ENCODE results near the gene SHISA9.

Gene SHISA9

GRCh38 chr16:12994402-12994801, 93.0 kb downstream of the SHISA9 start:
- no peak for TF ChIP-seq ZFX (IDR thresholded peaks at IDR 0.05; ENCODE audit: borderline replicate concordance)
- TF ChIP-seq, protein P1, sequence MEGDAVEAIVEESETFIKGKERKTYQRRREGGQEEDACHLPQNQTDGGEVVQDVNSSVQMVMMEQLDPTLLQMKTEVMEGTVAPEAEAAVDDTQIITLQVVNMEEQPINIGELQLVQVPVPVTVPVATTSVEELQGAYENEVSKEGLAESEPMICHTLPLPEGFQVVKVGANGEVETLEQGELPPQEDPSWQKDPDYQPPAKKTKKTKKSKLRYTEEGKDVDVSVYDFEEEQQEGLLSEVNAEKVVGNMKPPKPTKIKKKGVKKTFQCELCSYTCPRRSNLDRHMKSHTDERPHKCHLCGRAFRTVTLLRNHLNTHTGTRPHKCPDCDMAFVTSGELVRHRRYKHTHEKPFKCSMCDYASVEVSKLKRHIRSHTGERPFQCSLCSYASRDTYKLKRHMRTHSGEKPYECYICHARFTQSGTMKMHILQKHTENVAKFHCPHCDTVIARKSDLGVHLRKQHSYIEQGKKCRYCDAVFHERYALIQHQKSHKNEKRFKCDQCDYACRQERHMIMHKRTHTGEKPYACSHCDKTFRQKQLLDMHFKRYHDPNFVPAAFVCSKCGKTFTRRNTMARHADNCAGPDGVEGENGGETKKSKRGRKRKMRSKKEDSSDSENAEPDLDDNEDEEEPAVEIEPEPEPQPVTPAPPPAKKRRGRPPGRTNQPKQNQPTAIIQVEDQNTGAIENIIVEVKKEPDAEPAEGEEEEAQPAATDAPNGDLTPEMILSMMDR (IDR thresholded peaks at IDR 0.05), result no peak

DNA sequence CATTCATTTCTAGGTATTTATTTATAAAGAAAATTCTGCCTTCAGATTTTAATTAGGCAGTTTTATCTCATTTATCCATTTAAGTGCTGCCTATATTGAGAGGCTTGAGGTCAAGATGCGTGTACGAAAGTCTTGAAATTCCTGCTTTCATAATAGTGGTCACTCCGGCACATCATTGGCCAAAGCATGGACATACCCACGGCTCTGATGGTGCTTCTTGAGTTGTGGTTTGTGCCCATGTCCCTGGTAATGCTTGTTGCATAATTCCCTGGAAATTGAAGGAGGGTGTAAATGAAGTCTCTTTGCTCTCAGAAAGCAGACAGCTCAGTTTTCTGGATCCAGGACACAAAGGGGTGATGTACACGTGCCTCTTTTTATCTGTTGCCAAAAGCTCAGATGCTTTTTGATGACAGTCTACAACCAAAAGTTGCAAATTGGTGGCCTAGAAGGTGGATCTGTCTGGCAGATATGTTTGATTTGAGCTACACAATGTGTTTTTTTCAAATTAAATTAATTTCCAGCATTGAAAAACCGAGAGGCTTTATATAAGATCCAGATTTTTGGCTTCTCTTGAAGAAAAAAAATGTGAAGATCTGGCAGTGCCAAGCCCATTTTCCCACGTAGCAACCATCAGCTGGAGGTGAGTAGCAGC, 94.4 kb downstream of the SHISA9 start:
- no peak overlapping the region for H3K27ac ChIP-seq
- TF ChIP-seq ZFX (IDR thresholded peaks at IDR 0.05; ENCODE audit: borderline replicate concordance), result no peak
- TF ChIP-seq, protein P1 (IDR thresholded peaks at IDR 0.05), result no peak

More at GRCh38 chr16:12994402-12994801, 93.0 kb downstream of the SHISA9 start:
- no peak overlapping the region for H3K27ac ChIP-seq

- H3K27ac ChIP-seq, result no peak overlapping the region
- no peak for TF ChIP-seq ZFX (IDR thresholded peaks at IDR 0.05; ENCODE audit: borderline replicate concordance)
- TF ChIP-seq, protein P1 (IDR thresholded peaks at IDR 0.05), result no peak
Observed at GRCh38 chr16:12998361-12999085, 97.1 kb downstream of the SHISA9 start.

- no peak for TF ChIP-seq ZFX (IDR thresholded peaks at IDR 0.05; ENCODE audit: borderline replicate concordance)
- TF ChIP-seq, protein P1 (IDR thresholded peaks at IDR 0.05), result no peak
- H3K27ac ChIP-seq, result no peak overlapping the region
Observed at GRCh38 chr16:12999368-12999767, 98.0 kb downstream of the SHISA9 start.

DNA sequence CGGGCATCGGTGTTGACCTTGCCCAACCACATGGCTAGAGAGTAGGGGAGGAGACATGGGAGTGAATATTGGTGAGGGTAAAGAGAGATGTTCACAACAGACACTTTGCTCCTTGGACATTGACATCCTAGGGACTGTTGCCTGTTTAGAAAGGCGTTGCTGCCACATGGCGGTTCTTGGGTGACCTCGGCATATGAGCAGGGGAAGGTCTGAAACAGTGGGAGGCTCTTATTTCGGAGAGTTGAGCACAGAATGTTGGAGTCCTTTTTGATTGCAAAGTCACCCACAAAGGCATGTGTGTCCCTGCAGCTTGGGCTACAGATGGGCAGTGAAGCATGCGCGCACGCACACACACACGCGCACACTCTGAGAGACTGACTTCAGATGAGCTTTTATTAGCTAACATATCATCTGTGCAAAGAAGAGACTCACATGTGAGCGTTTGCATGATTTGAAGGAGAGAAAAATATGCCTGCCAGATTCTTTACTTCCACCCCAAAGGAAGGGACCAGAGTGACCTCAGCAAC, 104.4 kb downstream of the SHISA9 start:
- TF ChIP-seq ZFX (IDR thresholded peaks at IDR 0.05; ENCODE audit: borderline replicate concordance), result no peak
- TF ChIP-seq, protein P1 (IDR thresholded peaks at IDR 0.05), result no peak
- no peak overlapping the region for H3K27ac ChIP-seq

GRCh38 chr16:13012601-13013000, 111.2 kb downstream of the SHISA9 start:
- H3K27ac ChIP-seq, result no peak overlapping the region
- no peak for TF ChIP-seq ZFX (IDR thresholded peaks at IDR 0.05; ENCODE audit: borderline replicate concordance)
- TF ChIP-seq, protein P1 (IDR thresholded peaks at IDR 0.05), result no peak

GRCh38 chr16:13013043-13013442, 111.6 kb downstream of the SHISA9 start:
- no peak for TF ChIP-seq ZFX (IDR thresholded peaks at IDR 0.05; ENCODE audit: borderline replicate concordance)
- TF ChIP-seq, protein P1 (IDR thresholded peaks at IDR 0.05), result no peak
- H3K27ac ChIP-seq, result no peak overlapping the region

Measured in 22Rv1 (cell line).